Glomerular visceral epithelial cell (primary cell): ENCODE data around the gene ZNF418.

Source experiments
- DNase-seq: peaks from one replicate; pipeline ENCODE4 v3.0.0-alpha.2; 2016; ENCODE audit errors: extremely low spot score

Gene ZNF418

DNA sequence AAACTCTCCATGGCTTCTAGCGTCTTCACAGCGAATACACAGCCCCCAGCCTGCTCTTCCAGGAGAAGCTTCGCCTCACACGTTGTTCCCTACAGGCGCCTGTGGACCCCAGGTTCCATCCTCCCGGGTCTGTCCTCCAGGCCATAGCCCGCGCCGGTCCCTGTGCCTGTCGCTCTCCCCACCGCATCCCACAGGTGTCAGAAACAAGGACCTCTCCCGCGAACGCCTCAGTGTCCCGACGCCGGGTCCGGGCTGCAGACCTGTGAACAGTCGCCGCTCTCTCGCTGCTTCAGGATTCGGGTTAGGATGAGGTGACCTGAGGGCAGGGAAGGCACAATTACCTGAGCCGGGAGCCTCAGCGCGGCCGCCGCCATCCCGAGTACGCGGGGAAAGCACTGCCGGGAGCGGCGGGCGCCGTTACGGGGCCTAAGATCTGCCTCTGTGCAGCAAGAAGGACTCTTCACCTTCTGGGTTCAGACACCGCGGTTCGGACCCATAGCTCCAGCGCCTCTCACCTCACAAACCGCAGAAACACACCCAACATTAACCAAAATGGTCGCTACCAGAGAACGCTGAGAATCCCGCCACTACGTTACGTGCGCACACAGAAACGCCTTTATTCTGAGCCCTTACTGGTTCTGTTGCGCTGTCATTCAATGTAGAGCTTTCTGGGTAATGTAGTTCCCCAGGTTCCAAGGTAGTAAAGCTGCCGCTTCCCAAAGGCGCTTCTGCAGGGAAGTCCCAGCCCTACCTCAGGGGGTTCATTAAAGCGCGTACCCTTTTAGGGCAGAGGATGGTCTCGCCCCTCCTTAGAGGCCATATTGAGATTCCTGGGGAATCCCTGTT lies at the start of gene ZNF418:
Gene ZNF418, minus strand, starts transcription at position 583 of the 846 bp plus-strand sequence. CDS start 1,580 bp downstream, outside the sequence.
- DNase-seq, result peak; percentile 52

DNA sequence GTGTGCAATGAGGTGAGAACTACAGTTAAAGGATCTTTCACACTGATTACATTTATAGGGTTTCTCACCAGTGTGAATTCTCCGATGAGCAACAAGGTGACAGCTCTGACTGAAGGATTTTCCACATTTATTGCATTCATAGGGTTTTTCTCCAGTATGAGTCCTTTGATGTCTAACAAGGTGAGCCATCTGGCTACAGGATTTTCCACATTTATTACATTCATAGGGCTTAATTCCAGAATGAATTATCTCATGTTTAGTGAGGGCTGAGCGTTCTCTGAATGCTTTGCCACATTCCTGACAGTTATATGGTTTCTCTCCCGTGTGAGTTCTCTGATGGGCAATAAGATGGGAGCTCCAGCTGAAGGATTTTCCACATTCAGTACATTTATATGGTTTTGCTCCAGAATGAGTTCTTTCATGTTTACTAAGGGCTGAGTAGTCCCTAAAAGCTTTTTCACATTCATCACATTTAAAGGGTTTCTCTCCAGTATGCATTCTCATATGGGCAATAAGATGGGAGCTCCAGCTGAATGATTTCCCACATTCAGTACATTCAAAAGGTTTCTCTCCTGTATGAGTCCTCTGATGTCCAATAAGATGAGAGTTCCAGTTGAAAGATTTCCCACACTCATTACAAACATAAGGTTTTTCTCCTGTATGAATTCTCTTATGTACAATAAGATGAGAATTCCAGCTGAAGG lies 43.5 kb upstream of the ZNF418 start:
- no peak for DNase-seq

DNA sequence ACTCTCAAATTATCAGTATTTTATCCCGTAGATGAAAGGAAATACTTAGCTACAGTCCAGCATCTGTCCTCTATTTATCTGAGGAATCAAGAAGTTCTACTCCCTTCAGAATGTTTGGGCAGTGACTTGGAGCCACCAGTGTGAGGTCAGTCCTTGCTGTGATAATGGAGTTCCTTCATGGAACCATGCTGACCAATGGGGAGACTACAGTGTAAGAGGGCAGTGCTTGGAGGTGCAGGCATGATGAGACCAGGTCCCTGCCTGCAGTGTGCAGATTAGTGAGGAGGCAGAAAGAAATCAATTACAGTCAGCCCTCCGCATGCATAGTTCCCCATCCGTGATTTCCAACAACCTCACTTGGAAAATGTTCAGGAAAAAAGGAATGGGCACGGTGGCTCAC lies 39.2 kb upstream of the ZNF418 start, which contains the start of gene C19orf18:
Gene C19orf18, minus strand, starts transcription at position 101 of the 400 bp plus-strand sequence. CDS start 102 bp downstream, outside the sequence.
- DNase-seq, result no peak

DNA sequence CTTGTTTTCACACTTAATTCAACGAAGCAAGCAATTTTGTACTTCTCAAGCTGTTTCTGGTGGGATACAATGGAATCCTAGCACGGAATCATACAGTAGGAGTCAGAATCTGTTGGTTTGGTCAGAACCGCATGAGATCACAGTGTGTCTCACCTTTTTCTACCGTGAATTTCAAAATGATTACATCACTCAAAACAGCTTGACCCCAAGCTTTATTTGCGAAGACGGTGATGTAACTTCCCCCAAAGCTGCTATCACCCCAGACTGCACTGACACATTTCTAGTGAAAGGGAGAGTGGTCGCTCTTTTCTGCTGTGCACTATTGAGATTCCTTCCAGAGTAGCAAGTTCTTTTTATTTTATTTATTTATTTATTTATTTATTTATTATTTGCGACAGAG lies 29.6 kb upstream of the ZNF418 start:
- no peak for DNase-seq

DNA sequence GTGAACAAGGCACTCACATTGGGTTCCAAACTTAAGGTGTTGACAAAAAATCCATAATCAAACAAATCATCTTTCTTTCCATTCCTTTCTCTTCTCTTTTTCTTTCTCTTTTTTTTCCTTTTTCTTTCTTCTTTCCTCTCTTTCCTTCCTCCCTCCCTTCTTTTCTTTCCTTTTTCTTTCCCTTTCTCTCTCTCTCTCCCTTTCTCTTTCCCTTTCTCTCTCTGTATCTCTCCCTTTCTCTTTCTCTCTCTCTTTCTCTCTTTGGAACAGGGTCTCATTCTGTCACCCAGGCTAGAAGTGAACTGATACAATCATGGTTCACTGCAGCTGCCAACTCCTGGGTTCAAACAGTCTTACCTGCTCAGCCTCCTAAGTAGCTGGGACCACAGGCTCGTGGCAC lies 26.6 kb upstream of the ZNF418 start:
- DNase-seq, result no peak

DNA sequence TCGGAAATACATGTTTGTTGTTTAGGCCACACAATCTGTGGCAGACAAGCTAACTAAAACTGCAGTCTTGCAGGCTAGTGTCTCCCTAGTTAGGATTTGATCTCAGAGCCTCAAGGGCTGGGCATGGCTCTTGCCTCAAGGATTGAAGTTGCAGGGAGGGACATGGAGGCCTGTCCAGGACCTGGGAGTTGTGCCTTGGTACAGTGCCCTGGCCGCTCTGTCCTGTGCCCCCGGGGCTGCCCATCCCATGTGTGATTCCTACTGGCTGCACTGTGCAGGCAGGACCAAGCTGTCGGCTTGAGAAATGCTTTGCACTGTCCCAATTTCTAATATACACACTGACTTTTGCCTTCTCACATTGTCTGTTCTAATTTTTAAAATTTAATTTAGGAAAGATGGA lies 19.8 kb upstream of the ZNF418 start:
- DNase-seq, result no peak

DNA sequence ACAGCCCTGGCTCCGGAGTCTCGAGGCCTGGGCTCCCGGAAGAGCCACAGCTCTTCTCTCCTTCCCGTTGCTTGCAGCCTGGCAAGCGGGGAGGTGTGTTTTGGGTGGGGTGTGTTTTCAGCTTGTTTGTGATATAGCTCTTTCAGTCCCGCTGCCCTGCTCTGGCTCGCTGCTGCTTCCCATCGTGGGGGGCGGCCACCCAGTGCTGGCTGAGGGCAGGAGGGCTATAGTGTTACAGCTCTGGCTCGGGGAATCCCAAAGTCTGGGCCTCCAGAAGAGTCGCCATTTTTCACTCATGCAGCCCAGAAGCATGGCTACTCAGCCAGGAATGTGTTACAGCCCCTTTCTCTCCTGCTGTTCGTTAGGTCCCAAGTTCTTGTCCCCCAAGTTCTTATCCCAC lies 14.5 kb upstream of the ZNF418 start:
- DNase-seq, result no peak

DNA sequence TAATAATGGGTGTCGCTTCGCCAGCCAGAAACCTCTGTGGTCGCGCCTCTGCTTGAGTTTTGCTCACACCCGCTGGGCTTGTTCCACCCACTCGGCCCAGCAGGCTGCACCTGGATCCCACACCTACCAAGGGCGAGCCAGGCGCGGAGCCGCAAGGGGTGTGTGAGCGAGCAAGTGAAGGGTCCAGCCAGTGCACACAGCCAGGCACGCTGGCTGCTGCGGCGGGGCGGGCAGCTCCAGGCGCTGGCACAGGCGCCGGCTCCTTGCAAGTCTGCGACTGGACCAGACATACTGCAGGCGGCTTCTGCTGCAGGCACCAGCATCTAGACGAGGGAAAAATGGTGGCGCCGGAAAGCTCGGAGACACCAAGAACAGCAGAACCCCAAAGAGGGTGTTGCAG lies 14.1 kb upstream of the ZNF418 start:
- no peak for DNase-seq

DNA sequence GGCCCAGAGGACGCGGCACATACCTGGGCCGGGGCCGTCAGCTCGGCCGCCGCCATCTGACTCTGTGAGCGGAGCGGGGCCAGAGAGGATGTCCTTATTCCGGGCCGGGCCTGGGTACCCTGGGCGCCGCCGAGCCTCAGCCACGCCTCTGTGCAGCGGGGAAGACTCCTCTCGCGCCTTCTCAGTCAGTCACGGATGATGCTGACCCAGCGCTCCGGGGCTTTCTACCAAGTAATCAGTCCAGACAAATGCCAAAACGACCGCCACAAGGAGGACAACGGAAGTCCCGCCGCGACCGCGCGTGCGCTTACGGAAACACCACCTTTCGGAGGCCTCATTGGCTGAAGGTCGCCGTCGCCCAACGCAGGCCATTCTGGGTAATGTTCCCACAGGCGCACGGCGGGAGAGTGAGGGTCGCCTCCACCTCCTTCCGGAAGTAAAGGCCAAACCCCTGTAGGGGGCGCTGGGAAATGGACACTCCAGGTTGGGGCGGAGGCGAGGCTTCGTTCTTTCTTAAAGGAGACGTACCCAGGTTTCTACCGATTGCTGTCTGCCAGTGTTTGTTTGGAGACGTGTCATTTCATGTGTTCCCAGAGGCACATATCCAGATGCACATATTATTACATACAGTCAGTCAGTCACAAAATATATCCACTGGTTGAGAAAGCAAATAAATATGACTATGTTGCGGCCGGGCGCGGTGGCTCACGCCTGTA lies 12.4 kb upstream of the ZNF418 start, which contains the start of gene ZNF256:
Gene ZNF256, minus strand, starts transcription at position 288 of the 716 bp plus-strand sequence. Its CDS starts 232 bp downstream, at position 56.
- DNase-seq, result peak; percentile 91

DNA sequence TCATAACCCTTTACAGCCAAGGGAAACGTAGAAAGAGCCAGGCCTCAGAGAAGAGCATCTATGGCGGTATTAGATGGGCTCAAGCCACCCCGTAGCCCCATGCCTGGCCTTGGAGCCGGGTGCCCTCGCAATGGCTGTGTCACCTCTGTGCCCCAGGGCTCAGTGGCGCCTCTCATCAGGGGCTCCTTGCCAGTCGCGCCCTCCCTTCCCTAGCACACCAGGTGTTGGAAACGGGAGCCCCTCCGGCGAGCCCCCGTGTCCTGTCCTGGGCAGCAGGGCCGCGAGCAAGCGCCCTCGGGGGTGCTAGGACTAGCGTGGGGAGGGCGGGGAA lies 11.9 kb upstream of the ZNF418 start:
- no peak for DNase-seq

DNA sequence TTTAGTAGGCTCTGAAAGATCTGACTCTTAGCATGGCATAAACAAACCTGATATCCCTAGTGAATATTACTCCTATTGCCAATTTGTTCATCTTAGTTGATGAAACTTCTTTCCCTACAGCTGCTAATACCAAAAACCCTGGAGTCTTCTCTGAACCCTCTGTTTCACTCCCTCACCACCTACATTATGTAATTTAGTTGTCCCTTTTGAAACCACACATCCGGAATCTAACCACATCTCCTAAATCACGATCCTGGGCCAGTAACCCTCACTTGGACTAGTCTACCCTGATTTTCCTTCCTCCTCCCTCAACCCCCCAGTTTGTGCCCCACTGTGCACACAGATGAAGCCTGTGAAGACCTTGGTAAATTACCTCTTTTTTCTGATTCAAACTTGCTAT lies 11.1 kb upstream of the ZNF418 start:
- no peak for DNase-seq

DNA sequence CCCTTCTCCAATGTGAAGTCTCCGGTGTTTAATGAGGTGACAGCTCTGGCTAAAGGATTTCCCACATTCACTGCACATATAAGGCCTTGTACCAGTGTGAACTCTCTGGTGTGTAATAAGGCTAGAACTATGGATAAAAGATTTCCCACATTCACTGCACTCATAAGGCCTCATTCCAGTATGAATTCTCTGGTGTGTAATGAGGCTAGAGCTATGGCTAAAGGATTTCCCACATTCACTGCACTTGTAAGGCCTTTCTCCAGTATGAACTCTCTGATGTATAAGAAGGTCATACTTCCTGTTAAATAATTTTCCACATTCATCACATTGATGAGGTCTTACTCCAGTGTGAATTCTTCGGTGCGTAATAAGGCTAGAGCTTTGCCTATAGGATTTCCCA lies 6.4 kb upstream of the ZNF418 start:
- DNase-seq, result no peak

DNA sequence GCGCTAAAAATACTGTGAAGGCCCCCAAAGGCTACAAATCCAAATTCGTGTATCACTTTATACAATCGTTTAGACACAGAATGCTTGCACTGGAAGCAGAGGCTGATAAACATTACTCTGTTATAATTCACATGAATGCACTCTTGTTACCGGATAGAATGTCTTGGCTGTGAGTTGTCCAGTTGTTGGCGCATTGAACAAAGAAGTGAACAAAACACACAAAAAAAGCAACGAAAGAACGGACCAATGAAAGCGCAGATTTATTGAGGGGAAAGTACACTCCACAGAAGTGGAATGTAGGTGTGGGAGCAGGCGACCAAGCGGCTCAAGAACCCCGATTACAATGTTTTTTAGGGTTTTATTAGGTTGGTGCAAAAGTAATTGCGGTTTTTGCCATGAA lies 529 bp upstream of the ZNF418 start:
- DNase-seq, result no peak

DNA sequence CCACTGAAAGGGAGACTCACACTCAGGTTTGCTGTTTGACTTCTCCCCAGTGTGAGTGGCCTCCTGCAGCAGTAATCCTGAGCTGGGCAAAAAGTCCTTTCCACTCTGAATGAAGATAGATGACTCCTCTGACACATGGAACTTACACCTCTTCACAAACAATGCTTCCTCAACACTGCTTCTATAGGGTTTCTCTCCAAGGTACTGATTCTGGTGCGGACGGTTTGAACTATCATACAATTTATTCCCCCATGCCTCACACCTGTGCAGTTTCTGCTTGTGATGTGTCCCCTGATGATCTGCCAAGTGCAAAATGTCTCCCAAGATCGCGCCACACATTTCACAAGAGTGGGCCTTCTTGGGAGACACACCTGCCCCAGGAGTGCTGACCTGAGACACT lies 7.6 kb downstream of the ZNF418 start:
- DNase-seq, result no peak

DNA sequence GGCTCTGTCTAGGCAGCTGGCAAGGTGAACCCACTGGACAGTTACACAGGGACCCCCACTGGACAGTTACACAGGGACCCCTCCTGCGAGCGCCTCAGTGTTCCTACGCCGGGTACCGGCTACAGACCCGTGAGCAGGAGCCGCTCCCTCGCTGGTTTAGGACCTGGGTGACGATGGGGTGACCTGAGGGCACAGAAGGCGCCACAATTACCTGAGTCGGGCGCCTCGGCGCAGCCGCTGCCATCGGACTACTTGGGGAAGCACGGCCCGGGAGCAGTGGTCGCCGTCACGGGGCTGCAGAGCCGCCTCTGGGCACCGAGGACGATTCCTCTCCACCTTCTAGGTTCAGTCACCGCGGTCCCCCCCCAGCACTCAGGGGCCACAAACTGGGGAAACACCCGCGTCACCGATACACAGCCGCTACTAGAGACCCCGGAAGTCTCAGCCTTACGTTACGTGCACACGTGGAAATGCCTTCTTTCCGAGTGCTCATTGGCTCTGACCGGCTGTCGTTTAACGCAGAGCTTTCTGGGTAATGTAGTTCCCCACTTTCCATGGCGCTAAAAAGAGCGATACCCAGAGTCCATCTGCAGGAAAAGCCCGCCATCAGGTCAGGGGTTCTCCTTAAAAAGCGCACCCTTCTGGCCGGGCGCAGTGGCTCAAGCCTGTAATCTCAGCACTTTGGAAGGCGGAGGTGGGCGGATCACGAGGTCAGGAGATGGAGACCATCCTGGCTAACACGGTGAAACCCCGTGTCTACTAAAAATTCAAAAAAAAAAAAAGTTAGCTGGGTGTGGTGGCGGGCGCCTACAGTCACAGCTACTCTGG lies 18.8 kb downstream of the ZNF418 start, which contains the start of gene ZNF417:
Gene ZNF417, minus strand, starts transcription at position 425 of the 828 bp plus-strand sequence. Its CDS starts 181 bp downstream, at position 244.
- DNase-seq, result peak; percentile 92

DNA sequence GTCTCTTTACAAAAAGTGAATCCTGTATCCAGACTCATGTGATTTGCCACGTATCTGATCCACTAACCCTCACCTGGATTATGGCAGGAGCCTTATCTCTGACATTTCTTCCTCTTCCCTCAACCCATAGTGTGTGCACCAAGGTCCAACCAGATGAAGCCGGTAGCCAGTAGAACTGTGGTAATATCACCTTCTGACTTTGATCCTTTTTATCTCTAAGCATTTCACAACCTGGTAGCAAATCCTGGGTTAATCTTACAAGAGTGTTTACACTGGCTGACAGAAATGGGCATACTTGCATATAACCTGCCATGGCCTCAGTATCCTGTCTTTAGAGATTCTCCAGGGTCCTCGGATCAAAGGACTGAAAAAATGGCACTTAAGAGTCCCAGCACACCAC lies 20.7 kb downstream of the ZNF418 start:
- no peak for DNase-seq

DNA sequence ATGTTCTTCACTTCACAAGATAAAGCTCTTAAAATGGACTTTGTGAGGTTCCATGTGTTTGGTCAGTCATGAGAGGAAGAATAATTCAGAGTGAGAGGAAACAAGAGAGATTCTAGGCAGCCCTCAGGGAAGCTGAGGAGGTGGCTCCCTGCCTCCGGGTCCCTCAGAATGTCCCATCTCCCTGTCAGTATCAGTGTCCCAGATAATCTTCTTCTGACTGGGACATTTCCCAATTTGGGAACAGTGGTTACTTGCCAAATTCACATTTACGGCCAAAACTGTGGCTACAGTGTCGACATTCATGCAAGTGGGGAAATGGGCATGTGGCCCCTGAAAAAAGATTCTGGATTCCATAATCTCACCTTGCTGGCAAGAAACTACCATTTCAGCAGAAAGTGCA lies 27.8 kb downstream of the ZNF418 start:
- no peak for DNase-seq

DNA sequence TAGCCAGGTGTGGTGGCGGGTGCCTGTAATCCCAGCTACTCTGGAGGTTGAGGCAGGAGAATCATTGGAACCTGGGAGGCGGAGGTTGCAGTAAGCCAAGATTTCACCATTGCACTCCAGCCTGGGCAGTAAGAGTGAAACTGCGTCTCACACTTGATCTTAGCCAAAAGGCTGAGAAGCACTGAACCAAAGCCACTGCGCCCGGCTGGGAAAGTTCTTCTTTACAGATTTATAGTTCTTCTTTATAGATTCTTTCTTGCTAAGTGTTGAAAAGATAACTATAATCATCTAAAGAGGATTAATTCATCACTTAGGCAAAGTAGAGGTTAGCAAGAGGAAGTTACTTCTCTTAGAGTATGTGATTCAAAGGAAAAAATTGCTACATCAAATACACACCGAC lies 29.9 kb downstream of the ZNF418 start:
- DNase-seq, result no peak

DNA sequence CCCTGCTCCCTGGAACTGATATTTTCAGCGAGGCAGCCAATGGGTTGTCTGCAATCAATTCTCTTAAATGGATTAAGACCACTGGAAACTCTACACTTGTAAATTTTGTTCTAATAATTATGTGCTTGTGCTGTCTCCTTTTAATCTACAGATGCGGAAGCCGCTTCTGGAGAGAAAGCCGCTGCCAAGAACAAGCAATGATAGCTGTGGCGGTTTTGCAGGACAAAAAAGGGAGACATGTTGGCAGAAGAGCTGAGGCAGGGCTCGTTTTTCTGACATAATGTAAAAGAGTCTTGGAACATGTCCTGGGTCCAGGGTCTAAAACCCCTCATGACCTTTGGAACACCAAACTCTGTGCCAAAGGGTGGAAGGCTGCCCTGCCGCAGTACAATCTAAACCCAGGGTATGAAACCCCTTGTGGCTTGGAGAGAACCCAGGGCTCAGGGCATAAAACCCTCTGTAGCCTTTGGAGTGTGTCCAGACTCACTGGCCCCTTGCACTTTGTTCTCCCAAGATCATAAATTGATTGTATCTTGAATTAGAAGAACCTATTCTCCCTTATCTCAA lies 31.5 kb downstream of the ZNF418 start:
- DNase-seq, result no peak

DNA sequence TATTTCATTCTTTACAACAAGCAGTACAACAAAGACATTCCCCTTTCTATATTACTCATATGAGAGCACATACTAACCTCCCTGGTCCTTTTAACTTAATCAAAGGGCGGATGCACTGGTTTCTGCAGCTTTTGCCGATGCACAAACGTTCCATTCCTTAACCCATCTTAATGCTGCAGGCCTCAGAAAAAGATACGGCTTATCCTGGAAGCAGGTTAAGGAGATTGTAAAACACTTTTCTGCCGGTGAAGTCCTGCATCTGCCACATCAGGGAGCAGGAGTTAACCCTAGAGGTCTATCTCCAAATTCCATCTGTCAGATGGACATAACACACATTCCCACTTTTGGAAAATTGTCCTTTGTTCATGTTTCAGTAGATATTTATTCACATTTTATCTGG lies 34.9 kb downstream of the ZNF418 start:
- DNase-seq, result no peak

DNA sequence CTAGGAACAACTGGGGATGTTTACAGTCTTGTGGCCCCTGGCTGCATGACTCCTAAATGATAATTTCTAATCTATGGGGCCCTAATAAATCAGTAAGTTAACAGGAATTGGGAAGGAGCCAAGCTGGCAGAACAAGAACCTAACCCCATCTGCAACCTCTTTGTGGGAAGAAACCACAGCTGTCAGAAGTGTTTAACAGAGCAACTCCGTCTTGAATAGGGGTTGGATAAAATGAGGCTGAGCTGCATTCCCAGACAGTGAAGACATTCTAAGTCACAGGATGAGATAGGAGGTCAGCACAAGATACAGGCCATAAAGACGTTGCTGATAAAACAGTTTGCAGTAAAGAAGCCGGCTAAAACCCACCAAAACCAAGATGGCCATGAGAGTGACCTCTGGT lies 44.5 kb downstream of the ZNF418 start:
- DNase-seq, result peak; percentile 81
